GM21367 (cell line): ENCODE measurements around the gene PKDREJ.

Experiments used
- ATAC-seq: cut with Tn5 transposase; IDR thresholded peaks from one replicate; pipeline ENCODE4 v1.9.1; 2021; ENCODE audit not compliant: unreplicated experiment

Gene PKDREJ

GRCh38 chr22:46289244-46289891, 26.2 kb upstream of the PKDREJ start:
- no peak for ATAC-seq

GRCh38 chr22:46288846-46289243, 25.7 kb upstream of the PKDREJ start:
- no peak for ATAC-seq

GRCh38 chr22:46287873-46288751, 25.0 kb upstream of the PKDREJ start:
- no peak for ATAC-seq

- no peak for ATAC-seq
Observed at GRCh38 chr22:46286941-46287872, 24.1 kb upstream of the PKDREJ start.

- ATAC-seq: no peak
Observed at GRCh38 chr22:46286006-46286405, 22.9 kb upstream of the PKDREJ start.

- no peak for ATAC-seq
Observed at GRCh38 chr22:46281866-46282678, 18.9 kb upstream of the PKDREJ start.

- ATAC-seq: no peak
Observed at GRCh38 chr22:46280999-46281623, 18.0 kb upstream of the PKDREJ start.

- ATAC-seq: no peak
Observed at GRCh38 chr22:46280063-46280817, 17.1 kb upstream of the PKDREJ start.

GRCh38 chr22:46278656-46279645, 15.8 kb upstream of the PKDREJ start:
- ATAC-seq: no peak

GRCh38 chr22:46276563-46276962, 13.4 kb upstream of the PKDREJ start:
- ATAC-seq: no peak

GRCh38 chr22:46275455-46276122, 12.4 kb upstream of the PKDREJ start:
- ATAC-seq: no peak

- no peak for ATAC-seq
Observed at GRCh38 chr22:46274381-46274780, 11.2 kb upstream of the PKDREJ start.

GRCh38 chr22:46273432-46274148, 10.4 kb upstream of the PKDREJ start:
- ATAC-seq: no peak

GRCh38 chr22:46272762-46273431, 9.8 kb upstream of the PKDREJ start:
- ATAC-seq: no peak

- ATAC-seq: no peak
Observed at GRCh38 chr22:46272196-46272595, 9.1 kb upstream of the PKDREJ start.

- ATAC-seq: no peak
Observed at GRCh38 chr22:46269564-46269963, 6.4 kb upstream of the PKDREJ start.
